ENCODE measurements around the gene SRCAP.
"Not testable (repeated sequence)": the region's sequence is repeated elsewhere in the genome, so short reads cannot be mapped to it uniquely, and the experiment has no call there.

The SRCAP gene

GRCh38 chr16:30664616-30665109, 34.3 kb upstream of the SRCAP start:
- DNase-seq = no peak

- DNase-seq = no peak
These were observed 33.7 kb upstream of the SRCAP start for GRCh38 chr16:30665155-30665829.

- no peak for DNase-seq
These were observed 33.2 kb upstream of the SRCAP start for GRCh38 chr16:30665830-30666190.

GRCh38 chr16:30666681-30667080, 32.3 kb upstream of the SRCAP start:
- DNase-seq = no peak

- no peak for DNase-seq
These were observed 31.5 kb upstream of the SRCAP start for GRCh38 chr16:30667361-30667905.

- no peak for DNase-seq
These were observed 30.6 kb upstream of the SRCAP start for GRCh38 chr16:30668393-30668792.

- DNase-seq = no peak
These were observed 29.7 kb upstream of the SRCAP start for GRCh38 chr16:30669026-30669902.

GRCh38 chr16:30669903-30670824, 28.8 kb upstream of the SRCAP start:
- no peak for DNase-seq

GRCh38 chr16:30675143-30675542, 23.8 kb upstream of the SRCAP start:
- DNase-seq = no peak

GRCh38 chr16:30677931-30678585, 20.9 kb upstream of the SRCAP start:
- no peak for DNase-seq

- DNase-seq = no peak
These were observed 20.4 kb upstream of the SRCAP start for GRCh38 chr16:30678586-30678970.

- no peak for DNase-seq
These were observed 18.6 kb upstream of the SRCAP start for GRCh38 chr16:30680326-30680725.

GRCh38 chr16:30688701-30689100, 10.3 kb upstream of the SRCAP start:
- no peak for DNase-seq

GRCh38 chr16:30691907-30692306, 7.1 kb upstream of the SRCAP start:
- DNase-seq = no peak

- no peak for DNase-seq
These were observed 6.4 kb upstream of the SRCAP start for GRCh38 chr16:30692396-30693064.

GRCh38 chr16:30694926-30695693, 3.9 kb upstream of the SRCAP start:
- DNase-seq = no peak

- DNase-seq = not testable (repeated sequence)
These were observed 2.3 kb upstream of the SRCAP start for GRCh38 chr16:30696646-30697045.

- DNase-seq = peak in 1 of 2 experiments; percentile 94
These were observed 1.5 kb upstream of the SRCAP start for GRCh38 chr16:30697264-30698138.

- DNase-seq = peak; percentile 86 to 91
These were observed 694 bp upstream of the SRCAP start for GRCh38 chr16:30698139-30698815.

Measured in NCI-H2081 (cell line).